Smooth muscle cell (in vitro differentiated cells): ENCODE data around the gene NDST4. TPM values are rescaled to one million over a fixed set of nuclear protein-coding genes. Genes with fewer than 3 reads are reported as not detected.

Experiments
- DNase-seq: peaks from one replicate; lab custom pipeline; 2025; ENCODE audit not compliant: unreplicated experiment; lab: John Stamatoyannopoulos, UW
- H2AFZ ChIP-seq: fragments of 200-600 bp; sonication (generic); 2 replicates; pipeline ENCODE4 v1.6.0; 2016; ENCODE audit warnings: antibody characterized with exemption, low read depth, mild to moderate bottlenecking
- H3F3A ChIP-seq: fragments of 200-600 bp; sonication (generic); 2 replicates; pipeline ENCODE4 v1.6.0; 2017; ENCODE audit warnings: antibody characterized with exemption, low read depth
- H3K27ac ChIP-seq: fragments of 200-600 bp; sonication (generic); 2 replicates; pipeline ENCODE4 v1.5.1; 2016; ENCODE audit warnings: low read depth, mild to moderate bottlenecking
- H3K27me3 ChIP-seq: fragments of 200-600 bp; sonication (generic); 2 replicates; pipeline ENCODE4 v1.6.1; 2016; ENCODE audit warnings: low read depth, mild to moderate bottlenecking
- H3K36me3 ChIP-seq: fragments of 200-600 bp; sonication (generic); 2 replicates; pipeline ENCODE4 v1.5.1; 2016; ENCODE audit warnings: low read depth
- H3K4me1 ChIP-seq: fragments of 200-600 bp; sonication (generic); 2 replicates; pipeline ENCODE4 v1.5.1; 2016; ENCODE audit warnings: low read depth
- H3K4me2 ChIP-seq: fragments of 200-600 bp; sonication (generic); 2 replicates; pipeline ENCODE4 v1.6.0; 2016; ENCODE audit warnings: mild to moderate bottlenecking
- H3K4me3 ChIP-seq: fragments of 200-600 bp; sonication (generic); 2 replicates; pipeline ENCODE4 v1.5.1; 2016; ENCODE audit warnings: mild to moderate bottlenecking
- H3K79me2 ChIP-seq: fragments of 200-600 bp; sonication (generic); 2 replicates; pipeline ENCODE4 v1.6.0; 2016; ENCODE audit warnings: low read depth, mild to moderate bottlenecking
- H3K9ac ChIP-seq: fragments of 200-600 bp; sonication (generic); 2 replicates; pipeline ENCODE4 v1.6.0; 2016; ENCODE audit warnings: low read depth
- H3K9me3 ChIP-seq: fragments of 200-600 bp; sonication (generic); replicated peaks from 2 replicates; pipeline ENCODE4 v1.5.1; 2016; ENCODE audit warnings: low read depth
- H4K20me1 ChIP-seq: fragments of 200-600 bp; sonication (generic); 2 replicates; pipeline ENCODE4 v1.6.0; 2016; ENCODE audit warnings: low read depth
- CTCF ChIP-seq: fragments of 200-600 bp; sonication (generic); IDR thresholded peaks from 2 replicates; pipeline ENCODE4 v1.5.1; 2017; ENCODE audit warnings: borderline replicate concordance, mild to moderate bottlenecking, antibody characterized with exemption; ENCODE audit not compliant: insufficient read depth, poor library complexity, severe bottlenecking
- WGBS: methylation state at CpG from one replicate; pipeline ENCODE4 v1.1.7; 2016; ENCODE audit warnings: low lambda C conversion rate; 5-methylcytosine and 5-hydroxymethylcytosine counted together
- polyA plus RNA-seq: library from polyadenylated mRNA; unstranded; fragments of >200 nt; fragmentation: Nextera tagmentation; extraction: Ambion mirVana; gene quantifications from 2 replicates; pipeline ENCODE4 v1.2.1, GENCODE V29; 2016
- total RNA-seq: library from RNA; depleted of rRNA; stranded (reverse); fragments of >200 nt; gene quantifications from 2 replicates; pipeline ENCODE4 v1.2.3, GENCODE V29; 2014

NDST4 gene
- total and polyA plus RNA-seq, 2 experiments from 2014 or later, result not detected

- no peak overlapping the region for H3K27ac ChIP-seq
- H3K36me3 ChIP-seq, result no peaks in the 10 kb centered on the region
- H3K27me3 ChIP-seq, result no peaks in the 10 kb centered on the region
- DNase-seq, result no peak
- no peak overlapping the region for H3K4me3 ChIP-seq
- no peak overlapping the region for H3K9ac ChIP-seq
- H4K20me1 ChIP-seq, result no peaks in the 10 kb centered on the region
- no peaks in the 10 kb centered on the region for H3K9me3 ChIP-seq
- no peak for TF ChIP-seq CTCF
- H3F3A ChIP-seq, result no peaks in the 10 kb centered on the region
- H3K79me2 ChIP-seq, result no peaks in the 10 kb centered on the region
- no peak overlapping the region for H2AFZ ChIP-seq
- no peak overlapping the region for H3K4me2 ChIP-seq
- H3K4me1 ChIP-seq, result no peaks in the 10 kb centered on the region
Measured at GRCh38 chr4:115030281-115030680, 83.1 kb downstream of the NDST4 start.

- TF ChIP-seq CTCF, result no peak
- Histone ChIP-seq H3K36me3 (no peaks in the 10 kb centered on the region), H3K27ac (no peak overlapping the region), H3K9ac (no peak overlapping the region), H2AFZ (peak overlapping the region; percentile 55), H3K4me2 (no peak overlapping the region), H3F3A (no peaks in the 10 kb centered on the region), H3K4me3 (no peak overlapping the region), H3K9me3 (no peaks in the 10 kb centered on the region), H3K4me1 (no peaks in the 10 kb centered on the region), H4K20me1 (no peaks in the 10 kb centered on the region), H3K79me2 (no peaks in the 10 kb centered on the region), H3K27me3 (no peaks in the 10 kb centered on the region)
- DNase-seq, result no peak
- 77% methylated on average over 2 of the region's 2 CpGs for WGBS
Measured at GRCh38 chr4:115028682-115029410, 84.6 kb downstream of the NDST4 start.

- no peak for DNase-seq
- H3K4me3 ChIP-seq, result no peak overlapping the region
- no peaks in the 10 kb centered on the region for H4K20me1 ChIP-seq
- no peak overlapping the region for H2AFZ ChIP-seq
- no peak overlapping the region for H3K9ac ChIP-seq
- H3F3A ChIP-seq, result no peaks in the 10 kb centered on the region
- no peaks in the 10 kb centered on the region for H3K27me3 ChIP-seq
- WGBS, result 76% methylated on average over 1 of the region's 1 CpG
- no peaks in the 10 kb centered on the region for H3K79me2 ChIP-seq
- H3K27ac ChIP-seq, result no peak overlapping the region
- H3K4me1 ChIP-seq, result no peaks in the 10 kb centered on the region
- no peak overlapping the region for H3K4me2 ChIP-seq
- H3K9me3 ChIP-seq, result no peaks in the 10 kb centered on the region
- no peaks in the 10 kb centered on the region for H3K36me3 ChIP-seq
- no peak for TF ChIP-seq CTCF
Measured at GRCh38 chr4:114999880-115000279, 113.5 kb downstream of the NDST4 start.

GRCh38 chr4:114998316-114998715 is 115.1 kb downstream of the NDST4 start:
- Histone ChIP-seq H2AFZ (no peak overlapping the region), H3F3A (no peaks in the 10 kb centered on the region), H3K36me3 (no peaks in the 10 kb centered on the region), H3K79me2 (no peaks in the 10 kb centered on the region), H3K4me2 (no peak overlapping the region), H3K27ac (no peak overlapping the region), H3K4me3 (no peak overlapping the region), H3K9ac (no peak overlapping the region), H3K27me3 (no peaks in the 10 kb centered on the region), H3K4me1 (no peaks in the 10 kb centered on the region), H3K9me3 (no peaks in the 10 kb centered on the region), H4K20me1 (no peaks in the 10 kb centered on the region)
- no peak for TF ChIP-seq CTCF
- DNase-seq, result no peak
